ENCODE measurements around the gene ZBTB2. TPM values are rescaled to one million over a fixed set of nuclear protein-coding genes. Genes with fewer than 3 reads are reported as not detected.

The ZBTB2 gene
- total RNA-seq, 4 donors from 2014 or later, result 7.1 to 16.3 (median 11.5) TPM

DNA sequence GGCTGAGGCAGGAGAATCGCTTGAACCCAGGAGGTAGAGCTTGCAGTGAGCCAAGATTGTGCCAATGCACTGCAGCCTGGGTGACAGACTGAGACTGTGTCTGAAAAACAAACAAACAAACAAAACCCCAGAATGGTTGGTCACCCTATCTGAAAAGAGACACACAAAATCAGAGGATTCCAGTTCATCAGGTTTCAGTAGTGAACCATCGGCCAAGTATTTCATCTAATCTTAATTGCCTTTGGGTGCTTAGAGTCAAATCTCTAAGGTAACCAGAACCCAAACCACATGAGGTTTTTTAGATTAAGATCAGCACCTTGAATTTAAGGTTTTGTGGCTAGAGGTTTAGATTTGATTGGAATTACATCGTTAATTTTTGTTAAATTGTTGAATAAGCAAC lies 8.3 kb upstream of the ZBTB2 start:
- DNase-seq (ENCODE audit: extremely low spot score), result no peak
- H3K36me3 ChIP-seq, result peaks cover 0 to 25% (median 10%) of the 10 kb centered on the region in 4 donors
- no peaks in the 10 kb centered on the region for H3K27me3 ChIP-seq
- no peak overlapping the region for H3K4me3 ChIP-seq
- 77% methylated on average over 3 of the region's 3 CpGs for WGBS
- H3K4me1 ChIP-seq, result peaks cover 12 to 30% (median 21%) of the 10 kb centered on the region in 4 donors
- TF ChIP-seq, protein P1, sequence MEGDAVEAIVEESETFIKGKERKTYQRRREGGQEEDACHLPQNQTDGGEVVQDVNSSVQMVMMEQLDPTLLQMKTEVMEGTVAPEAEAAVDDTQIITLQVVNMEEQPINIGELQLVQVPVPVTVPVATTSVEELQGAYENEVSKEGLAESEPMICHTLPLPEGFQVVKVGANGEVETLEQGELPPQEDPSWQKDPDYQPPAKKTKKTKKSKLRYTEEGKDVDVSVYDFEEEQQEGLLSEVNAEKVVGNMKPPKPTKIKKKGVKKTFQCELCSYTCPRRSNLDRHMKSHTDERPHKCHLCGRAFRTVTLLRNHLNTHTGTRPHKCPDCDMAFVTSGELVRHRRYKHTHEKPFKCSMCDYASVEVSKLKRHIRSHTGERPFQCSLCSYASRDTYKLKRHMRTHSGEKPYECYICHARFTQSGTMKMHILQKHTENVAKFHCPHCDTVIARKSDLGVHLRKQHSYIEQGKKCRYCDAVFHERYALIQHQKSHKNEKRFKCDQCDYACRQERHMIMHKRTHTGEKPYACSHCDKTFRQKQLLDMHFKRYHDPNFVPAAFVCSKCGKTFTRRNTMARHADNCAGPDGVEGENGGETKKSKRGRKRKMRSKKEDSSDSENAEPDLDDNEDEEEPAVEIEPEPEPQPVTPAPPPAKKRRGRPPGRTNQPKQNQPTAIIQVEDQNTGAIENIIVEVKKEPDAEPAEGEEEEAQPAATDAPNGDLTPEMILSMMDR (IDR thresholded peaks at IDR 0.05), result no peak
- TF ChIP-seq POLR2A (IDR thresholded peaks at IDR 0.05; ENCODE audit: low read depth), result no peak
- TF ChIP-seq POLR2AphosphoS5 (IDR thresholded peaks at IDR 0.05), result no peak
- TF ChIP-seq EP300 (IDR thresholded peaks at IDR 0.05), result no peak
- H3K9me3 ChIP-seq, result no peaks in the 10 kb centered on the region
- H3K27ac ChIP-seq (replicated peaks in 1 of 4), result no peak overlapping the region
- intact Hi-C loops (cut with DNase I), result no loop called here

DNA sequence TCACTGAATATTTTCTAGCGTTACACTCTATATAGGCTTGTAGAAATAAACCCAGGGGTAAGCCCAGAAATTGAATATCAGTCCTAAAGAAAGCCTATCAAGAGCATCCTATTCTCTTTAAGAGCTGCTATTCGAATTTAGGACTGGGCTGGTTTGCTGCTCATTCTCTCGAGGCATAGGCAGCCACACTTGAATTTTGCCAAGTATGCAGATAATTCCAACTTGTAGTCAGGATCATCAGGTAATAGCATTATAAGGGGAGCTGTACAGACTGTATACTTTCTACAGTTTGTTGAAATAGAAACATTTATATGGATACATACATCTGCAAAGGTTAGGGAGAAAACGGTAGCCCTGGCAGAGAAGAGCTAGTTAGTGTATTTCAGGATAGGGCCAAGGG lies 2.1 kb upstream of the ZBTB2 start:
- intact Hi-C loops (cut with DNase I), result no loop called here
- Histone ChIP-seq H3K4me3 (no peak overlapping the region), H3K9me3 (no peaks in the 10 kb centered on the region), H3K4me1 (peaks cover 44 to 55% (median 55%) of the 10 kb centered on the region in 4 donors), H3K27me3 (peaks cover 0 to 6% (median 0%) of the 10 kb centered on the region in 4 donors), H3K27ac (replicated peaks in 1 of 4) (peak overlapping the region in 1 of 4 donors; percentile 100), H3K36me3 (no peaks in the 10 kb centered on the region)
- DNase-seq (ENCODE audit: extremely low spot score), result no peak
- WGBS, result 62% methylated on average over 4 of the region's 4 CpGs
- TF ChIP-seq EP300 (IDR thresholded peaks at IDR 0.05) (no peak), POLR2AphosphoS5 (IDR thresholded peaks at IDR 0.05) (no peak), POLR2A (IDR thresholded peaks at IDR 0.05; ENCODE audit: low read depth) (no peak)
- TF ChIP-seq, protein P1 (IDR thresholded peaks at IDR 0.05), result no peak

DNA sequence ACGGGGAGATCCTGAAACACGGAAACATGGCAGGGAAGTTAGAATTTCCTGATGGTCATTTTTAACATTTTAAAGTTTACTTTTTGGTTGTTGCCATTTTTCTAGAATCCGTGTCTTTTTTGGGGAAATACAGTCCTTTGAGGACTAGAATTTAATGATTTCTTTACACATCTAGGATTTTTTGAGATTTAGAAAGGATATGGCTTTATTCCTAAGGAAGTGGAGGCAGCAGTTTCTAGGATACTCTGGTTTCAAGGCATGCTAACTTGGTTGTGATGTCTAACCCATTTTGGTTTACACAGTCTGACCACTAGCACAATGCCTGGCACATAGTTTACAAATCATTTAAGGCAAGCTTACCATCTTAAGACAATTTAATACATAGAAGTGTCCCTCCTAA lies 1.1 kb upstream of the ZBTB2 start:
- peak overlapping the region; percentile 99 to 100 (median 100) for H3K27ac ChIP-seq (replicated peaks in 1 of 4)
- WGBS, result 3% methylated on average over 3 of the region's 3 CpGs
- TF ChIP-seq EP300 (IDR thresholded peaks at IDR 0.05) (no peak), POLR2A (IDR thresholded peaks at IDR 0.05; ENCODE audit: low read depth) (no peak), POLR2AphosphoS5 (IDR thresholded peaks at IDR 0.05) (no peak)
- TF ChIP-seq, protein P1 (IDR thresholded peaks at IDR 0.05), result no peak

DNA sequence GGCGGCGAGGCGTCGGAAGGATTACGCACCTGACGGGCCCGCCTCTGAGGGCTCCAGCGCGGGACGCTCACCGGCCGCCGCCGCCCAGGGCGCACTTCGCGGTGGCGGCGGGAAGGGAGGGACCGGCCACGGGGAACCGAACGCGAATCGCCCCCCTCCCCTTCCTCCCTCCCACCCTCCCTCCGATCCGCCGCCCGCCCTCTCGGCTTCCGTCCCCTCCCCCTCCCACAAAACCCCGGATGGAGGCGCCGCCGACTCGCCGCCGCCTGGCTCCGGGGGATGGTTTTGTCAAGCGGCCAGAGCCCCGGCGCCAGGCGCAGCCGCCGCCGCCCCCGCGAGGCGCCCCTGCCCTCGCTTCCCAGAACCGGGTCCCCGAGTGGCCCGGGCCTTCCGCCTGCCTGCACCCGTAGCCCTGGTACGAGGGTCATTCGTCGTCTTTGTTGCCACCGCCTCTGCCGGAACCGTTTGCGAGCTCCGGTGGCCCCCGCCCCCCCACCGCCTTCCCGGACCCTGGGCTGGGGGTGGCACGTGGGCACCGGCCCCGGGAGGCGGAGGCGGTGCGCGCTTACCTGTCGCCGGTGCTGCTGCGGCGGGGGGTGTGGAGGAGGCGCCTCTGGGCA lies 398 bp downstream of the ZBTB2 start:
- Histone ChIP-seq H3K27ac (replicated peaks in 1 of 4) (peak overlapping the region; percentile 99 to 100 (median 100)), H3K36me3 (no peaks in the 10 kb centered on the region), H3K4me1 (peaks cover 52 to 65% (median 61%) of the 10 kb centered on the region in 4 donors), H3K27me3 (peaks cover 0 to 6% (median 0%) of the 10 kb centered on the region in 4 donors), H3K4me3 (peak overlapping the region; percentile 76 to 99 (median 94)), H3K9me3 (no peaks in the 10 kb centered on the region)
- intact Hi-C loops (cut with DNase I), result no loop called here
- TF ChIP-seq, protein P1 (IDR thresholded peaks at IDR 0.05), result no peak
- no peak for TF ChIP-seq EP300 (IDR thresholded peaks at IDR 0.05)
- TF ChIP-seq POLR2AphosphoS5 (IDR thresholded peaks at IDR 0.05), result no peak
- no peak for TF ChIP-seq POLR2A (IDR thresholded peaks at IDR 0.05; ENCODE audit: low read depth)
- peak; percentile 93 for DNase-seq (ENCODE audit: extremely low spot score)
- WGBS, result no CpG with 5 or more reads among the region's 78 CpGs

More for the DNA sequence above, 1.1 kb upstream of the ZBTB2 start:
- H3K4me3 ChIP-seq, result peak overlapping the region; percentile 76 to 99 (median 94)
- peaks cover 52 to 65% (median 64%) of the 10 kb centered on the region in 4 donors for H3K4me1 ChIP-seq
- H3K27me3 ChIP-seq, result peaks cover 0 to 6% (median 0%) of the 10 kb centered on the region in 4 donors
- no peaks in the 10 kb centered on the region for H3K9me3 ChIP-seq
- intact Hi-C loops (cut with DNase I), result no loop called here
- no peak for DNase-seq (ENCODE audit: extremely low spot score)
- no peaks in the 10 kb centered on the region for H3K36me3 ChIP-seq

All from esophagus muscularis mucosa (tissue), 4 donors.